ENCODE results near the gene CSRNP3. TPM values are rescaled to one million over a fixed set of nuclear protein-coding genes. Genes with fewer than 3 reads are reported as not detected.

Gene CSRNP3
- total and polyA plus RNA-seq, 4 donors = 0.18 to 2.2 (median 2.0) TPM

- Histone ChIP-seq H3K27me3 (ENCODE audit: control insufficient read depth in 4 of 4, insufficient read depth in 4 of 4, low read length in 3 of 4) (no peaks in the 10 kb centered on the region), H3K9me3 (ENCODE audit: control insufficient read depth in 4 of 4, low read length in 3 of 4) (no peaks in the 10 kb centered on the region), H3K4me1 (ENCODE audit: control insufficient read depth in 4 of 4, insufficient read depth in 4 of 4, low read length in 3 of 4) (peaks cover 0 to 5% (median 4%) of the 10 kb centered on the region in 4 donors), H3K27ac (ENCODE audit: low read depth in 1 of 2, low read length in 2 of 2) (no peak overlapping the region), H3K4me3 (ENCODE audit: low read depth in 1 of 3, low read length in 3 of 3) (no peak overlapping the region), H3K36me3 (ENCODE audit: control insufficient read depth in 4 of 4, insufficient read depth in 3 of 4, low read depth in 1 of 4, low read length in 3 of 4) (no peaks in the 10 kb centered on the region), H3K9ac (ENCODE audit: low read depth in 1 of 2, low read length in 2 of 2) (no peak overlapping the region)
- no peak for DNase-seq (ENCODE audit: low spot score)
- 97% methylated on average over 2 of the region's 2 CpGs for WGBS
- TF ChIP-seq NR2F2 (IDR thresholded peaks at IDR 0.05) = no peak
- no peak for TF ChIP-seq FOXA2 (IDR thresholded peaks at IDR 0.05)
- no peak for TF ChIP-seq MAX (IDR thresholded peaks at IDR 0.05)
Observed at GRCh38 chr2:165466386-165466785, 3.1 kb upstream of the CSRNP3 start.

GRCh38 chr2:165467921-165468320 is 1.6 kb upstream of the CSRNP3 start:
- H3K27ac ChIP-seq (ENCODE audit: low read depth in 1 of 2, low read length in 2 of 2) = no peak overlapping the region
- no peaks in the 10 kb centered on the region for H3K9me3 ChIP-seq (ENCODE audit: control insufficient read depth in 4 of 4, low read length in 3 of 4)
- no peak for TF ChIP-seq SP1 (IDR thresholded peaks at IDR 0.05)
- TF ChIP-seq MAX (IDR thresholded peaks at IDR 0.05) = no peak
- TF ChIP-seq RXRA (IDR thresholded peaks at IDR 0.05) = no peak
- TF ChIP-seq REST (IDR thresholded peaks at IDR 0.05) = no peak
- WGBS = 97% methylated on average over 3 of the region's 3 CpGs
- no peaks in the 10 kb centered on the region for H3K27me3 ChIP-seq (ENCODE audit: control insufficient read depth in 4 of 4, insufficient read depth in 4 of 4, low read length in 3 of 4)
- H3K4me1 ChIP-seq (ENCODE audit: control insufficient read depth in 4 of 4, insufficient read depth in 4 of 4, low read length in 3 of 4) = peaks cover 0 to 5% (median 4%) of the 10 kb centered on the region in 4 donors
- DNase-seq (ENCODE audit: low spot score) = no peak
- H3K36me3 ChIP-seq (ENCODE audit: control insufficient read depth in 4 of 4, insufficient read depth in 3 of 4, low read depth in 1 of 4, low read length in 3 of 4) = no peaks in the 10 kb centered on the region
- no peak overlapping the region for H3K4me3 ChIP-seq (ENCODE audit: low read depth in 1 of 3, low read length in 3 of 3)
- no peak overlapping the region for H3K9ac ChIP-seq (ENCODE audit: low read depth in 1 of 2, low read length in 2 of 2)

GRCh38 chr2:165470361-165470760 is 863 bp downstream of the CSRNP3 start:
- DNase-seq (ENCODE audit: low spot score) = no peak
- Histone ChIP-seq H3K27ac (ENCODE audit: low read depth in 1 of 2, low read length in 2 of 2) (no peak overlapping the region), H3K9ac (ENCODE audit: low read depth in 1 of 2, low read length in 2 of 2) (peak overlapping the region in 1 of 2 donors; percentile 65)
- TF ChIP-seq MAX (IDR thresholded peaks at IDR 0.05) = no peak
- no peak for TF ChIP-seq FOXA2 (IDR thresholded peaks at IDR 0.05)
- no peak for TF ChIP-seq CTCF (IDR thresholded peaks at IDR 0.05; ENCODE audit: low read depth, low read length, missing input control)
- no peak for TF ChIP-seq FOXA1 (IDR thresholded peaks at IDR 0.05)
- TF ChIP-seq GABPA (IDR thresholded peaks at IDR 0.05 in 1 of 2, conservative IDR thresholded peaks at IDR 0.05 in 1 of 2) = no peak
- no peak for TF ChIP-seq YY1 (IDR thresholded peaks at IDR 0.05)
- no peak for TF ChIP-seq HNF4A (conservative IDR thresholded peaks at IDR 0.05)
- TF ChIP-seq HNF4G (IDR thresholded peaks at IDR 0.05) = no peak
- TF ChIP-seq RXRA (IDR thresholded peaks at IDR 0.05) = no peak
- TF ChIP-seq REST (IDR thresholded peaks at IDR 0.05) = no peak
- TF ChIP-seq JUND (IDR thresholded peaks at IDR 0.05) = no peak
- no peak for TF ChIP-seq EGR1 (IDR thresholded peaks at IDR 0.05; ENCODE audit: low read depth in 2 of 2)
- TF ChIP-seq TAF1 (conservative IDR thresholded peaks at IDR 0.05) = no peak
- TF ChIP-seq NR2F2 (IDR thresholded peaks at IDR 0.05) = no peak
- no peak for TF ChIP-seq ATF3 (IDR thresholded peaks at IDR 0.05)
- TF ChIP-seq SP1 (IDR thresholded peaks at IDR 0.05) = no peak
- TF ChIP-seq RAD21 (IDR thresholded peaks at IDR 0.05) = no peak

More at GRCh38 chr2:165470361-165470760, 863 bp downstream of the CSRNP3 start:
- no peaks in the 10 kb centered on the region for H3K36me3 ChIP-seq (ENCODE audit: control insufficient read depth in 4 of 4, insufficient read depth in 3 of 4, low read depth in 1 of 4, low read length in 3 of 4)
- peaks cover 0 to 5% (median 4%) of the 10 kb centered on the region in 4 donors for H3K4me1 ChIP-seq (ENCODE audit: control insufficient read depth in 4 of 4, insufficient read depth in 4 of 4, low read length in 3 of 4)
- peak overlapping the region in 1 of 3 donors; percentile 85 for H3K4me3 ChIP-seq (ENCODE audit: low read depth in 1 of 3, low read length in 3 of 3)
- H3K27me3 ChIP-seq (ENCODE audit: control insufficient read depth in 4 of 4, insufficient read depth in 4 of 4, low read length in 3 of 4) = no peaks in the 10 kb centered on the region
- no peaks in the 10 kb centered on the region for H3K9me3 ChIP-seq (ENCODE audit: control insufficient read depth in 4 of 4, low read length in 3 of 4)

Measured in liver (tissue), 9 donors.